GM18499 (cell line): Measurements from ENCODE around the gene PDXK.
"Not testable (repeated sequence)": the region's sequence is repeated elsewhere in the genome, so short reads cannot be mapped to it uniquely, and the experiment has no call there.

Source experiments
- ATAC-seq: cut with Tn5 transposase; IDR thresholded peaks from one replicate; pipeline ENCODE4 v1.9.1; 2021; ENCODE audit warnings: moderate number of reproducible peaks; ENCODE audit not compliant: insufficient read depth, unreplicated experiment

Gene PDXK

DNA sequence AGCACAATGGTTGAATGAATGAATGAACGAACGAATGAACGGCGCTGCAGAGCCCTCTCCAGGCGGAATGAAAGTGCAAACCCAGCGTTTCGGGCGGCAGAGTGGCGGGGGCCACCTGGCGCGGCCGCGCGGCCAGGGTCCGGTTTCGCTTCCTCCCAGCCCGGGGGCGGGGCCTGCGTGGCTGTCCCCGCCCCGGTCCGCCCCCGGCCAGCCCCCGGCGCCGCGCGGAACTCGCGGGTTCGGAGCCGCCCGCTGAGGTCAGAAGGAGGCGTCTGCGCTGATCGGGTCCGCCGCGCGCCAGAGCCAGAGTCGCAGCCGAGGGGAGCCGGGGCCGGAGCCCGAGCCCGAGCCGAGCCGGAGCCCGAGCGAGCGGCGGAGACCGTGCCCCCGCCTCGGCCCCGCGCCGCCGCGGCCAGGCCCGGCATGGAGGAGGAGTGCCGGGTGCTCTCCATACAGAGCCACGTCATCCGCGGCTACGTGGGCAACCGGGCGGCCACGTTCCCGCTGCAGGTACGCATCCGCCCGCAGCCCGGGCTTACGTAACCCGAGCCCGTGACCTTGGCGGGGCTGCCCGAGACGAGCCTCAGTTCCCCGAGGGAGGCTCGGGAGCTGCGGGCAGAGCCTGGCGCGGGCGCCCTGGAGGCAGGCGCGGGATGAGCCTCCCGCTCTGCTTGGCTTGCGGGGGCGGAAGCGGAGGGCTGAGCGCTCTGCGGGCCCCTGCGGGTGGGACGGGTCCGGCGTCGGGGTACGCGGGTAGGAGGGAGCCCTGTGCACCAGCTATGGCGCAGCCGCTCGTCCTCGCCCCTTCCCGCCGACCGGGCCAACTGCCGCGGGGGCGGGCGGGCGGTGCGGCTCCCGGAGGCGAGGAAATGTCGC lies at the start of gene PDXK:
PDXK (plus strand) TSS at position 258 of the 876 bp plus-strand sequence; CDS start at position 424, 166 bp downstream.
- ATAC-seq, result peak; percentile 28

DNA sequence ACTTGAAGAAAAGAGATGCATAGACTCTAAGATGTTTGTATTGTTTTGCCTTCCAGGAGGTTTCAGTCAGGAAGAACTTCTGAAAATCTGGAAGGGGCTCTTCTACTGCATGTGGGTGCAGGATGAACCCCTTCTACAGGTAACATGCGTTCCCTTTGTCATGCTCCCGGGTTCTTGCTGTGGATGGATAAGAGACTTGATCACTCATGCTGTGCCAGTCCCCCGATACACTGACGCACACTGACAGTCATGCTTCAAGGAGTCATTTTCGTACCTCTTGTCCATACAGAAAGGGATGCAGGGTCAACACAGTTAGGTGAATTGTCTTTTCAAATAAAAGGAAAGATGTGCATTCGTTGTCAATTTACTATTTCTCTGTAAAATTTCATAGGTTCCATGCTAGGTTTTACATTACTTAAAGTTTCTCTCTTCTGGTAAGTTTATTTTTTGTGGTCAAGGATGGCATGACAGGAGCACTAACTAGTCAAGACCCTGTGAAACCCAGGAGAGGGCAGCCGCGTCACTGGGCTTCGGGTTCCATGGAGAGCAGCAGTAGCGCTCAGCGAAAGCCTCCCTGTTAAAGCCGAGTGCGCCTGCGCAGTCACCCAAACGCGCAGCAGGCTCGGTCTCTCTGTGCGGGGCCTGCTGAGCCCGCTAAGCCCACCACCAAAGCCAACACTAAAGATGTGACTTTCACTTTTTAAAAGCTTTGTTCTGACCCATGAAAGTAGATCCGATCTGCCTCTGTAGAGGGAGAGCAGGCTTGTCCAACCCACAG lies 48.9 kb upstream of the PDXK start:
- ATAC-seq, result no peak

DNA sequence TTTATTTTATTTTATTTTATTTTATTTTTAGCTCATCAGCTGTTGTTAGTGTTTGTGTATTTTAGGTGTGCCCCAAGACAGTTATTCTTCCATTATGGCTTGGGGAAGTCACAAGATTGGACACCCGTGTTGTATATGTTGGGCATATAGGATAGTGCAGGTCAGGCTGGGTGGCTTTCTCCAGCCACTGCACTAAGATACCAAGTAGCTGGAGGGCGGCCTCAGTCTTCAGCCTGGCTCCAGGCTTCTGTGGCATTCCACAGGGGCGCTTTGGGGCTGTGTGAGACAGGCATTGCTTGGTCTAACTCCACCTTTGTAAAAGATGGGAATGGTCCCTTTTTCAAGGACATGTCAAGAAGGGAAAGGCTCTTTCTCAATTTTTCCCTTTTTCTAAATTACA lies 43.1 kb upstream of the PDXK start:
- no peak for ATAC-seq

DNA sequence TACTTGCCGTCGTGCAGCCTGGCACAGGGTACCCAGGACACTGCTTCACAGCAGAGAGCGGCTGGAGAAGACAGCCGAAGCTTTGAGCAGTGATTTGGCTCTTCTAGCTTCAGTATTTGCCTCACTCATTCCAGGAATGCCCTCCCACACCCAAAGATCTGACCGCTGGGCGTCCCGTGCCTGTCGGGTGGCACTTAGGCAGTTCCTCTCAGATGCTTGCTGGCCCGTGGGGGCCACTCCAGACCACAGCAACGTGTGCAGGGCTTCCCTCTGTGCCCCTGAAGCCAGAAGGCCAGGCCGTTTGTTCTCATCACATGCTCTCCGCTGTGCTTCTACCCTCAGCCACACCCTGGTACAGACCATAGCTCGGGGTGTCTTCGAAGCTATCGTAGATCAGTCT lies 42.5 kb upstream of the PDXK start:
- no peak for ATAC-seq

DNA sequence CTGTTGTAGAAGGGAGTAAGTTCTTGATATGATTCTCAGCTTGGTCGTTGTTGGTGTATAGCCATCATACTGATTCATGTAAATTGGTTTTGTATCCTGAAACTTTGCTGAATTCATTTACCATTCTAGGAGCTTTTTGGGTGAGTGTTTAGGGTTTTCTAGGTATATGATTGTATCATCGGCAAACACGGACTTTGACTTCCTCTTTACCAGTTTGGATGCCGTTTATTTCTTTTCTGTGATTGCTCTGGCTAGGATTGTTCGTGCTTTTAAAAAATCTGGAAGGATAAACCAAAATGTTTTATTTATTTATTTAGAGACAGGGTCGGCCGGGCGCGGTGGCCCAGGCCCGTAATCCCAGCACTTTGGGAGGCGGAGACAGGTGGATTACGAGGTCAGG lies 39.0 kb upstream of the PDXK start:
- ATAC-seq, result no peak

DNA sequence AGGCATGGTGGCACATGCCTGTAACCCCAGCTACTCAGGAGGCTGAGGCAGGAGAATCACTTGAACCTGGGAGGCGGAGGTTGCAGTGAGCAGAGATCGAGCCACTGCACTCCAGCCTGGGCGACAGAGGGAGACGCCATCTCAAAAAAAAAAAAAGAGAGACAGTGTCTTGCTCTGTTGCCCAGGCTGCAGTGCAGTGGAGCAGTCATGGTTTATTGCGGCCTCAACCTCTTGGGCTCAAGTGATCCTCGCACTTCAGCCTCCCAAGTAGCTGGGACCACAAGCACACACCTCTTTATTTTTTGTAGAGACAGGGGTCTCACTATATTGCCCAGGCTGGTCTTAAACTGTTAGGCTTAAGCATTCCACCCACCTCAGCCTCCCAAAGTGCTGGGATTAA lies 38.5 kb upstream of the PDXK start:
- ATAC-seq, result not testable (repeated sequence)

DNA sequence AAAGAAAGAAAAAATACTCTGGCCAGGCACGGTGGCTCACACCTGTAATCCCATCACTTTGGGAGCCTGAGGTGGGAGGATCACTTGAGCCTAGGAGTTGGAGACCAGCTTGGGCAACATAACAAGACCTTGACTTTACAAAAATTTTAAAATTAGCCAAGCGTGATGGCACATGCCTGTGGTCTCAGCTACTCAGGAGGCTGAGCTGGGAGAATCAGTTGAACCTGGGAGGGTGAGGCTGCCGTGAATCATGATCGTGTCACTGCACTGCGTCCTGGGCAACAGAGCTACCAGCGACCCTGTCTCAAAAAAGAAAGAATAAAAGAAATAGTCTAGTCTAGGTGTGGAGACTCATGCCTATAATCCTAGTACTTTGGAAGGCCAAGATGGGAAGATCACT lies 37.3 kb upstream of the PDXK start:
- no peak for ATAC-seq

DNA sequence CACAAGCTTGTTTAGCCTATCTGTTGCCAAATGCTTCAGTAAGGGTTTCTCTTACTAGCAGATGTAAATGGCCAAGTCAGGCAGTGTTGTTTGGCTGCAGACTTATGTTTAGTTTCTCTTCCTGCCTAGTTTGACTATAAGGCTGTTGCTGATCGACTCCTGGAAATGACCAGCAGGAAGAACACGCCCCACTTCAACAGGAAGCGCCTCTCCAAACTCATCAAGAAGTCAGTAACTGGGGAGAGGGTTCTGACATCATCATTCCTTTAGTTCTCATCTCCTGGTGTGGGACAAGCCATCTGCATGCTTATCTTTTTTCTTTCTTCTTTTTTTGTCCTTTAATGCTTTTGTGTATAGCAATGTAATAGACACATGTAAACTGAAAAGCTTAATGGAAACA lies 34.5 kb upstream of the PDXK start:
- ATAC-seq, result no peak

DNA sequence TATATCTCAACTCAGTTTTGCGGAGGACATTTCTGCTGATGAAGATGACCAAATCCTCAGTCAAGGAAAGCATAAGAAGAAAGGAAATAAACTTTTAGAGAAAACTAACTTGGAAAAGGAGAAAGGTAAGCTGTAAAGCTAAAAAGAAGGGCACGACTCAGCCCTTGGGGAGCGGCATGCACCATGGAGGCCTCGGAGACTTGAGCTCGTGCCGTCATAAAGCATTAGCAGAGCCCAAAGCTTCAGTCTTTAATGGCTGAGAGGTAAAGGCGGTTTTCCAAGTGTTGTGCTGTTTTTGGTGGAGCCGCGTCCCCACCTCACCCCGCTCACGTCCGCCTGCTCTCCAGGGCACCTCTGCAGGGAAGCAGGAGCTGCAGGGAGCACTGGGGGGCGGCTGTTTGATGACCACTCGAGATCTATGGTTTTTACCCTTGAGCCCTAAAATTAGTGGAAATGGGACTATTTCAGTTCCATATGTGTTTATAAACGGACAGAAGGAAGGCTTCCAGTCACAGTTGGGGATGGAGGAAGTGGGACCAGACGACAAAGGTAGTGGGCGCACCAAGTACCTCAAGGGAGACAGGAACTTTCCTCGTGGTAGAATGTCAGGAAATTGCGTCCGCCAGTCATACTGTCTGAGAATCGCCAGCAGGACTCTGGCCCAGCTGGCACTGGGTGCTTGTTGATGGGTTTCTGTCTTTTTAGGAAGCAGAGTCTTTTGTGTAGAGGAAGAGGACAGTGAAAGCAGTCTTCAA lies 31.9 kb upstream of the PDXK start:
- ATAC-seq, result no peak

DNA sequence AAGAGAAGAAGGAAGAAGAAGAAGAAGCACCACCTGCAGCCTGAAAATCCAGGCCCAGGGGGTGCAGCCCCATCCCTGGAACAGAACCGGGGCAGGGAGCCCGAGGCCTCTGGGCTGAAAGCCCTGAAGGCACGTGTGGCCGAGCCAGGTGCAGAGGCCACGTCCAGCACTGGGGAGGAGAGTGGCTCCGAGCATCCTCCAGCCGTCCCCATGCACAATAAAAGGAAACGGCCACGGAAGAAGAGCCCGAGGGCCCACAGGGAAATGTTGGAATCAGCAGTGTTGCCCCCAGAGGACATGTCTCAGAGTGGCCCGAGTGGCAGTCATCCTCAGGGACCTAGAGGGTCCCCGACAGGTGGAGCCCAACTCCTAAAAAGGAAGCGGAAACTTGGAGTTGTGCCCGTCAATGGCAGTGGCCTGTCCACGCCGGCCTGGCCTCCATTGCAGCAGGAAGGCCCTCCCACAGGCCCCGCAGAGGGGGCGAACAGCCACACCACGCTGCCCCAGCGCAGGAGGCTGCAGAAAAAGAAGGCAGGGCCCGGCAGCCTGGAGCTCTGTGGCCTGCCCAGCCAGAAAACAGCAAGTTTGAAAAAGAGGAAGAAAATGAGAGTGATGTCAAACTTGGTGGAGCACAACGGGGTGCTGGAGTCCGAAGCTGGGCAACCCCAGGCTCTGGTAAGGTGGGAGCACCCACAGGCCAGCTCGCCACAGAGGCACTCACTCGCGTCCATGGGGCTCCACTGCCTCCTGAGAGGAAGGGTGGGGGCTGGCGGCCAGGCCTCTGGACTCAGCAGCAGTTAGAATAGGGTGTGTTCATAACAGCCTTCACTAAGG lies 31.1 kb upstream of the PDXK start:
- ATAC-seq, result no peak

DNA sequence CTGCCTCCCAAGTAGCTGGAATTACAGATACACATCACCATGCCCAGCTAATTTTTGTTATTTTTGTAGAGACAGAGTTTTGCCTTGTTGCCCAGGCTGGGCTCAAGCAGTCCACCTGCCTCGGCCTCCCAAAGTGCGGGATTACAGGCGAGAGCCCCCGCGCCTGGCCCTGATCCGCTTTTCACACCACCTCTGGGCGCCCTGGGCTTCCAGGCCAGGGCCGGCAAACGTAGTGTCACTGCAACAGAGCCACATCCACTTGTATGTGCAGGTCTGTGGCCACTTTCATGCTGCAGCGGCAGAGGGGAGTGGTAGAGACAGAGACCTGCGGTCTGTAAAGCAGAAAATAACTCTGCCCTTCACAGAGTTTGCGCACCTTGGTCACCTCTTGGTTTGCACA lies 30.0 kb upstream of the PDXK start:
- ATAC-seq, result no peak

DNA sequence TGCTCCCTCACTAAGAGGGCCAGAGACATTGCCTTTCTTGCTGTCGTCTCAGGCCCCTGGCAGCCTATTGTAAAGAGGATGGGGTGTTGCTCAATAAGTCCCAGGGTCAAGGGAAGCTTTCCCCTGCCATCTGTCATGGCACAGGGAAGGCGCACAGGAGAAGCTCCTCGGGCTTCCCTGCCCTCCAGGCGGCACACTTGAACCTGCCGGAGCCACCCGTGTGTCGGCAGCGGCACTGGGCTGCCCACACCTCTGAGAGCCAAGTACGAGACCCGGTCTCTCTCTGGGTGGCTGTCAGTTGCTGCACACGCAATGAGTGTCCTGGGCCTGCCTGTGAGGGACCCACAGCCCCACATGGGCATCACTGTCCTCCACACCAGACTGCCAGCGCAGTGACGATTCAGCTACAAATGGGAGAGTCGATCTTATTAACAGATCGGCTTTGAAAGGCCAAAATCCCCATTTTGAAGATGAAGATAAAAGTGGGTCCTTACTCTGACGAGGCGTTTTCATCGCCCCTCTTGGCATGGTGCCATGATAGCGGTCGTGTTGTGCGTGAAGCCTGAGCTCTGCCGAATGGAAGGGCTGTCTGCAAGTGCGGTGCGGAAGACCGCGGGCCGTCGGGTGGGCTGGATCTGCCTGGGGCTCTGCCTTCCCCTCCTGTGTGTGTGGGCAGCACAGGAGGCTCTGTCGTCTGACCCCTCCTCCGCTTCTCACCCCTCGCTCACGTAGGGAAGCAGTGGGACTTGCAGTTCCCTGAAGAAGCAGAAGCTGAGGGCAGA lies 29.2 kb upstream of the PDXK start:
- ATAC-seq, result no peak

DNA sequence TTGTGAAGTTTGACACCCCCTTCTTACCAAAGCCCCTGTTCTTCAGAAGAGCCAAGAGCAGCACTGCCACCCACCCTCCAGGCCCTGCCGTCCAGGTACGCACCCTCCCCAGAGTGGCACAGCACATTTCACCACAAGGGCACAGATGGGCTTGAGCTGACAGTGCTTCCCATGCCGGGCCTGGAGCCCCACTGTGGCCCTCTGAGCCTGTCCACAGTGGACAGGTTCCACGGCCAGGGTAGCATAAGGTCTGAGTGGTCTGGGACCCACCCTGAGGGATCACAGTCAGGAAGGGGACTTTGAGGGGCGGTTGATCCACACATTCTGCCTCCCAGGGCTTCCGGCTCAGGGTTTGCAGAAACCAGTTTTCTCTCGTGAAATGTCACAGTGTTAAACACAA lies 28.6 kb upstream of the PDXK start:
- no peak for ATAC-seq

DNA sequence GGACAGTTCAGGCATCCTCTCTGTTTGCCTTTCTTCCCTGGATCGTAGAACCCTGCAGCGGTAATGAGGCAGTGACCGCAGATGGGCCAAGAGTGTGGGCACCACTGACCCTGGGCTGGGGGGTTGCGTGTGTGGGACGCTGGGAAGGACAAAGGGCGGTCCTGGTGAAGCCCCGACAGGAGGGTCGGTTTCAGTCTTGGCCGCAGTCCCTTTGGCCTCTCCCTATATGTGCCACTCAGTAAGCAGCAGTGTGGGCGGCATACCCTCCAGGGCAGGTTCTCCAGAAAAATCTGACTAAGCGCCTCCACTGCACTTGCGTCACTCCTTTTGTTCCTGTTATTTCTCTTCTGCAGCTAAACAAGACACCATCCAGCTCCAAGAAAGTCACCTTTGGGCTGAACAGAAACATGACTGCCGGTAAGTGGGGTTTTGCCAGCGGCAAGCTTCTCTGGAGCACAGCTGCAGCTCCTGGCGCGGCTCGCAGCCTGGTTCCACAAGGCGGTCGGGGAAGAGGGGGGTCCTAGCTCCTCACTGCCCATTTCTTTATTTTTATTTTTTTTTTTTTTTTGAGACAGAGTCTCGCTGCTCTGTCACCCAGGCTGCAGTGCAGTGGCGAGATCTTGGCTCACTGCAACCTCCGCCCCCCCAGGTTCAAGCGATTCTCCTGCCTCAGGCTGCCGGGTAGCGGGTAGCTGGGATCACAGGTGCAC lies 27.7 kb upstream of the PDXK start:
- ATAC-seq, result no peak

DNA sequence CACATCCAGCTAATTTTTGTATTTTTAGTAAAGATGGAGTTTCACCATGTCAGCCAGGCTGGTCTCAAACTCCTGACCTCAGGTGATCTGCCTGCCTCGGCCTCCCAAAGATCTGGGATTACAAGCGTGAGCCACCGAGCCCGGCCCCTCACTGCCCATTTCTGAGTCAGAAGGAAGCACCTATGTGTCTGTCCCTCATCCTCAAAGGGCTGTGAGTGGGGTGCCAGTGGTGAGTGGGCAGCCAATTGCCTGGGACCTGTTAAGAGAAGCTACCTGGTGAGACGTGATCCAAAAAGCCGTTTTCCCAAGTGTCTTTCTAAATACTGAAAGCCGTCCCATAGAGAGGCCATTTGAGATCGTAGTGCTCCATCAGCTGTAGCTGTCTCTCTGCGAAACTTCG lies 27.1 kb upstream of the PDXK start:
- no peak for ATAC-seq

DNA sequence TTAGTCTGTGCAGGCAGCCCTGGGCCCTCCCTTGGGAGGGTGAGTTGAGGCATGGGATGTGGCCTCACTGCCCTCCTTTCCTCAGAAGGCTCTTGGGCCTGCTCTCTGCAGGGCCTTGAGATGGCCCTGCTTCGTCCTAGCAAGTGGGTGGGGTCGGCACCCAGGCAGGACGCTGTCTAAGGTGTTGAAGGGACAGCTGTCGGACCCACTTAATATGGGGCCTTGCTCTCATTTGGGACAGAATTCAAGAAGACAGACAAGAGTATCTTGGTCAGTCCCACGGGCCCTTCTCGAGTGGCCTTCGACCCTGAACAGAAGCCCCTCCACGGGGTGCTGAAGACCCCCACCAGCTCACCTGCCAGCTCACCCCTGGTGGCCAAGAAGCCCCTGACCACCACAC lies 26.0 kb upstream of the PDXK start:
- ATAC-seq, result no peak

DNA sequence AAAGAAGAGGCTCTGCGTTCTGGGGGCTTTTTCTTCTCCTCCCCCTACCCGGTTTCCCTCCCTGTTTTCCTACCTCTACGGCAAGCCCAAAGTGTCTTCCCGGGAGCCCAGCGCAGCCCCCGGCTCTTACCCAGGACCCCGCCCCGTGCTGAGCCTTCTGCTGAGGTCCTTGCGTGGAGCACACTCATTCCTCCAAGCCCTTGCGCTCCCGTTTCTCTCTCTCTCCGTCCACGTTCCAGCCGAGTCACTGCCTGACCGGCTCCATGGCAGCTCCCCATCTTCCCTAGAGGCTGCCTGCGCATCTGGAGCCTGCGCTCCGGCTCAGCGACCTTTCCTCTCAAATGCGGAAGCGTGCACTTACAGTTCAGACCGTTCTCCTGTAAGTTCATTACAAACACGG lies 24.9 kb upstream of the PDXK start:
- ATAC-seq, result no peak

DNA sequence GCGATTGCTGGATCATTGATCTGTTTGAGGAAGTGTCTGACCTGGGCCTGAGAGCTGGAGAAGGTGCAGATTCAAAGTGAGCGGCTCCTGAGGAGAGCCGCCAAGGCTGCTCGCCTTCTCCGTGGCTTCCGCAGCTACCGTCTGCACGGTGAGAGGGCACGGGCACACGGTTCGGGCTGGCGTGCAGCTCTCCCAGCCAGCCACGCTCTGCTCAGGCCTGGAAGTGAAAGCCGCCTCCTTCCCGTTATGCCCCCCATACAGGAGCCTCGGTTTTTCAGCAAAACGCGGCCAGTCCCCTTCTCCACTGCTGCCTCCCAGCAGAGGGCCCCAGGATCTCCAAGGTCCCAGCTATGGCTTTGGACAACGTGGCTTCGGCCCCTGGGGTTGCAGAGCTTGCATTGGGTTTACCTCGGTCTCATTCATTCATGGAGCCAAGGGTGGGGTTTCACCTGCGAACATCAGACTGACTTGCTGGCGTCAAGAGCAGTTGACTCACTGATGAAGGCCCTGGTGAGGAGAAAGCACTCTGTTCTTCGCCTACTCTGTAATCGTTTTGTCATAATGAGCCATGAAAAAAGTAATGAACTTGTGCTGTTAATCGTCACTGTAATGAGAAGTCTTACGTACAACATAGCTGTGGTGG lies 24.4 kb upstream of the PDXK start:
- ATAC-seq, result no peak
